Glomerular endothelial cell (primary cell): ENCODE results near the gene A2M. TPM values are rescaled to one million over a fixed set of nuclear protein-coding genes. Genes with fewer than 3 reads are reported as not detected.

Experiments used
- DNase-seq: peaks from one replicate; pipeline ENCODE4 v3.0.0-alpha.2; 2011; ENCODE audit warnings: low read depth, low spot score; ENCODE audit errors: extremely low read depth
- total RNA-seq: library from RNA; depleted of rRNA; stranded (reverse); fragments of >200 nt; gene quantifications from 2 replicates; pipeline ENCODE4 v1.2.3, GENCODE V29; 2015

Gene A2M
- total RNA-seq, 1 donor from 2014 or later: 117 TPM

DNA sequence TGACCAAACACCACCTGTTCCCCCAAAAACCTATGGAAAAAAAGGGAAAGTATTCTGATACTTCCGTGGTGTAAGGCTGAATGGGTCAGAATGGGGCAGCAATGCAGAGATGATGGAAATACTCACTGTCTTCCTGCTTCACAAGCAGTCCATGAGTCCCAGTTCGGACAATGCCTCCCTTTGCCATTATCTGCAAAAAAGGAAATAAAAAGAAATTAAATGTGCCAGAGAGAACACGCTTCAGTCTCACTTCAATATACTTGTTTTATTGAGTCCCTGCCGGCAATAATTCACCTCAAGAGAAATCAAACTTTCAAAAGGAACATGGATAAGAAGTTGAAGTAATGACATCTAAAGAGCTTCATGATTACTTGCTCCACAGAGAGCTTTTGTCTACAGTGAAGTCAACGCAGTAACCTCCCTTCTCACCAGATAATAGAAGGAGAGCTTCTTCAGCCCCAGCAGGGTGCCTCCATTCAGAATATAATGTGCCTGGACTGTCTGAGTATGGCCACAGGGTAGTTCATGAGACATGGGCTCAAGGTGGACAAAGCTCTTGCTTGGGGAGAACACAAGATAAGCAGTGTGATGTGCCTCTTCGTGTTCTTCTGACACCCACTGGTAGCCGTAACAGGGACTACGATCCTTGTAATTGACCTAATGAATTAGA, 14.6 kb downstream of the A2M start:
- DNase-seq: no peak

DNA sequence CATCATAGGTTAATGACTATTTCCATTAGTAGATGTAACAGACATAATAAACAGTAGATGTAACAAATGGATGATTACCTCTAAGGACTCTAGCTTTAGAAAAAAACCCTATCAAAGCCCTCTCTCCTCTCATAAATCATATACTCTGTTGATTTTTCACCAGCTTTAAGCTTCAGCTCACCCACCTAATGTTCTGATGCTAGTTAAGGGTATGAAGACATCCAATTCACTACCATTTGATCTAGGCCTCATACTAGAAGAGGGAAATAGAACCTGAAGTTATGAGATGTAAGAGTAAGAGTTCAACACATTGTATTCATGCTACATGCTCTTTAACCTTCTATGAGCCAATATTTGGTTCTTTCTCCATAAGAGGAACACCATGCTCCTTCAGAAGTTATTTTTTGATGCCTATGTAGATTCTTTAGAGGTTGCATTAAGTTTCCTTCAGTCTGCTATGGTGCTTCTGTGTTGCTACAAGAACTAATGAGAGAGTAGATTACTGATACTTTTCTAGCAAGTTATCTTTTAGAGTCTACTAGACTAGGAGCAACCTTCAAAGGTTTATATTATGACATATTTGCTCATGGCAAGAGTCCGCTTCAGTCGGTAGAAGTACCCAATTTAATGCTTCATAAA, 16.0 kb downstream of the A2M start:
- DNase-seq: no peak

DNA sequence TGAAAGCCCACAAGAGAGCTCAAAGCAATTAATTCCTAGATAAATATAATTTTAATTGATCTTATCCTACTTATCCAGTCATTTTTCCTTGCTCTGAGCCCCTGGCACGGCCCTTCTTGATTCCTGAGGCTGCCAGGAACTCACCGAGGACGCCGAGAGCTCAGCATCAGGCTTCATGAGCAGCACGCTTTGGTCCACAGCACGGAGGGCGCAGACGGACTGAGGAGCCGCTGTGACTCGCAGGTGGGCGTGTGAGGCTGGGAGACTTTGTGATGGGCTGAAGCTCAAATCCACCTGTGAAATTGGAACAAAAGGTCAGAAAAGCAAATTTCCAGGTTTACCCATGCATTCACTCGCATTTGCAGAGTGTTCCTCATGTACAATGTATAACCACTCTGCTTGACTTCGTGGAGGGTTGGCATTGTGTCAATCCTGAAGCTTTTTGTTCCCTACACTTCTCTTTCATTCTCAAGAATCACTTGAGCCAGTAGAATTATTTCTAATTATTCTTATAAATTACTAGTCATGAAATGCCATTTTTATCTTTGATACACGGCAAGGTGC, 17.2 kb downstream of the A2M start:
- no peak for DNase-seq

- DNase-seq: no peak
Measured at GRCh38 chr12:9098115-9098452, 17.6 kb downstream of the A2M start.

GRCh38 chr12:9096563-9097176, 19.0 kb downstream of the A2M start:
- no peak for DNase-seq

DNA sequence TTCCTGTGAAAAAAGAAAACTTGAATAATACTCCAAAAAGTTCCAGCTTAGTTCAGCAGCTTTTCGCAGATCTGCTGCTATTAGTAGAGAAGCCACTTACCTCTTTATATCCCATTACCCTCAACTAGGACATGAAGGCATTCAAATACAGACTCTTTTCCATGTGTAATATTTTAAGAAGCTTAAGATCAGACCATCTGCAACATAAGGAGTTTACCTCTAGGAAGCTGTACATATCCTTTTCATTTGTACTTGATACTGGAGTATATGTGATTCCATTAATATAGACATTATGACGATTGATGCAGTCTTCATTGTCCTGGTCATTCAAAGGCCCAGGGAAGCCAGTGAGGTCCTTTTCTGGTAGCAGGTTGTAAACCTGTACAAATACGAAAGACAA, 20.4 kb downstream of the A2M start:
- no peak for DNase-seq

DNA sequence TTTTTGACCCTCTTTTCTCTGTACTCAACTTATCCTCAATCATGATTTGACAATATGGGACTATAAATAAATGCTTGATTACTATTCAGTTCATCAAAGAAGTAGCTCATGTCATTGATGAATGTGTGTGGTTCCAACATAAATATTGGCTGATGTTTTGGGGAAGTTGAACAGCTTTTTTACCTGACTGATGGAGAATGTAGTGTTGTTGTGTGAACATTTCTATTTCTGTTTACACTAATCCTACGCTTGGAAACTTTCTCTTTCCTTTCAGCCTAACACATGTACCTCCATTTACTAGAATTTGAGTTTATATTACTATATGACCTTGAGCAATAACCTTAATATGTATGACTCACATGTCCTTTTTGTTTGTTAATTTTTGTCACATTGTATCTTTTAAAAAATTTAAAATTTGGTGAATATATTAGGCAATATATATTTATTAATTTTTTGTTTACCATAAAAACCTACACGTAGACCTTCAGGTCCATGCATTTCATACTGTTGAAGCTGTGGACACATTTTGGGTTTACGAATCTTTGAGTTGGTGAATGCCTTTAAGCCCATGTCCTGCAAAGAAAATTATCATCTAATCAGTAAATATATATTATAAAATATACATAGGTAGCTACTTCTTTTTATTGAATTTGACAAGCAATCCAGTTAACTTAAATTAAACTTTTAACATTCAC, 21.1 kb downstream of the A2M start:
- DNase-seq: no peak

DNA sequence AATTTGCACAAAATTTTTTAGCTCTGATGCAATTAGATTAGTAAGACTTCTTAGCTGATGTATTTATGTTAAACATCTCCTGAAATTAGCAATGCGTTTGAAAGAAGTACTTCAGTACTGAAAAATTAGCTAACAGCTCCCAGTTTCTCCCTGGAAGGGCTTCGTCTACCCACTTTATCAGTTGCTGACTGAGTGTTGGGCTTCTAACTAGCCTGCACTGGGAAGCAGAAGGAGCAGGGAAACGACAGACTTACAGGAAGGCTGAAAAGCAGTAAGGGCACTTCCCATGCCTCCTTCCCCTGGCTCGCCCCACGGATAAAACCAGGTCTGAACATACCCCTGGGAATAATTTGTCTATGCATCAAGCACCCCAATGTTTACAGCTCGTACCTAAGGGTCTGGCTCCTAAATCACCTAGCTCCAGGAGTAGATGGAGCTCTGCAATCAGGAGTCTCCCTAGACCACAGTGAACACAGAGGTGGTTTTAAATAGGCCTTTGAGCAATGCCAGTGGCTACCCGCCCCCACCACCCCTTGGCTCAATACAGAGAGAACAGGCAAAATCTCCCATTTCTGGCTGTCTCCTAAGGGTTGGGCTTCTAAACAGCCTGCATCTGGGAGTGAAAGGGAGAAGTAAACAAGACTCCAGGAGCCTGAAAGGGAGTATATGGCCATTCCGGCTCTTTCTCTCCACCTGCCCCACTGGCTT, 23.7 kb downstream of the A2M start:
- no peak for DNase-seq

DNA sequence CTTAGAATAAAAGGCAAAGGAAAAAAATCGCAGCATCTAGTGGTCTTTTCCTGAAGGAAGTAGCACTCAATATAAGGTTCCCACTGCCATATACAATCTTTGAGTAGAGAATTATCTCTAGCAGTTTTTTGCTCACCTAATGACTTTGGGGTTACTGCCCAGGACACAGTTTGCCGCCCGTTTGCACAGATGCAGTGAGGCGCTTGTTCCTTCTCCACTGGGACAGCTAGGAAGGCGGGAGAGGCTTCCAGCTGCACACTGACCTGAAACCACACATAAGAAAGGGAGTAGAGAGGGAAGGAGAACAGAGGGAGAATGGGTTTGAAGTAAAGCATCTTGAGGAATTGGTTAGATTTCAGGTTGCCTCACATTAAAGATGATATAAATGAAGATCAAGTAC, 25.5 kb downstream of the A2M start:
- DNase-seq: no peak

DNA sequence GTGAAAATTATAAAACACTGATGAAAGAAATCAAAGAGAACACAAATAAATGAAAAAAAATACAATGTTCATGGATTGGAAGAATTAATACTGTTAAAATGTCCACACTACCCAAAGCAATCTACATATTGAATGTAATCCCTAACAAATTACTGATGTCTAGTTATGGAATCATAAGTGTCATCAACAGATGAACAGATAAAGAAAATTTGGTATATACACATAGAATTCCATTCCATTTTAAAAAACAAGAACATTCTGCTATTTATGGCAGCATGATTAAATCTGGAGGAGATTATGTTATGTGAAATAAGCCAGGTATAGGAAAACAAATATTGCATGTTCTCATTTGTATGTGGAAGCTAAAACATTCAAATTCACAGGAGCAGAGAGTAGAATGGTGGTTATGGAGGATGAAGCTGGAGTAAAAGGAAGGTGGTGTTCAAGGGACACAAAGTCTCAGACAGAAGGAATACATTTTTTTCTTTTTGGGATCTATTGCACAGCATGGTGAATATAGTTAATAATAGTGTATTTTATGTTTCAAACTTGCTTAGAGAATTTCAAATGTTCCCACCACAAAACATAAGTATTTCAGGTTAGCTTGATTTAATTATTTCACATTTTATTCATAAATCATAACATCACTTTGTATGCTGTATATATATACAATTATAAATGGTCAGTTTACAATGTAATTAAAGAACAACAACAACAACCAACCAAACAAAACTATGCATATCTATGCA, 28.5 kb downstream of the A2M start:
- DNase-seq: no peak

- DNase-seq: no peak
Measured at GRCh38 chr12:9086087-9086486, 29.6 kb downstream of the A2M start.

DNA sequence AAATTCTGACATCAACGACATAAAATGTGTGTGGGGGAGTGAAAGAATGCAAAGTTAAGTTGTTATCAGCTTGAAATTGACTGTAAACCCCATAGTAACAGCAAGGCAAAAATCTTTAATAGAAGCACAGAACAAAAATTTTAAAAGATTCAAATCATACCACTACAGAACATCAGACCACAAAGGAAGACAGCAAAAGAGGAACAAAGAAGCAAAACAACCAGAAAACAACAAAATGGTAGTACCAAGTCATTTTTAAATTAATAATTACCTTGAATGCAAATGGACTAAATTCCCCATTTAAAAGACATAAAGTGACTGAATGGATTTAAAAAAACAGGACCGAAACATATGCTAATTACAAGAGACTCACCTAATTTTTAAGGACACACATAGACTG, 31.3 kb downstream of the A2M start:
- DNase-seq: no peak

DNA sequence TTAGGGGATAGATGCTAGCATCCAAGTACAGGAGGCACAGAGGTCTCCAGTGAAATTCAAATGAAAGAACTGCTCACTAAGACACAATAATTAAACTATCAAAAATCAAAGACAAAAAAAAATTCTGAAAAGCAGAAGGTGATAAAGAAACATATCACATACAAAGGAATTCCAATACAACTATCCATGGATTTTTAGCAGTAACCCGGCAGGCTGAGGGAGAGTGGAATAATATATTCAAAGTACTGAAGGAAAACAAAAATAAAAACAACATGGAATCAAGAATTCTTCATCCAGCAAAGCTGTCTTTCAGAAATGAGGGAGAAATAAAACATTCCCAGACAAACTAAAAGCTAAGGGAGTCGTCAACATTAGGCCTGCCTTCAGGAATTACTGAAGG, 31.9 kb downstream of the A2M start:
- DNase-seq: no peak

GRCh38 chr12:9081667-9082427, 33.9 kb downstream of the A2M start:
- no peak for DNase-seq

DNA sequence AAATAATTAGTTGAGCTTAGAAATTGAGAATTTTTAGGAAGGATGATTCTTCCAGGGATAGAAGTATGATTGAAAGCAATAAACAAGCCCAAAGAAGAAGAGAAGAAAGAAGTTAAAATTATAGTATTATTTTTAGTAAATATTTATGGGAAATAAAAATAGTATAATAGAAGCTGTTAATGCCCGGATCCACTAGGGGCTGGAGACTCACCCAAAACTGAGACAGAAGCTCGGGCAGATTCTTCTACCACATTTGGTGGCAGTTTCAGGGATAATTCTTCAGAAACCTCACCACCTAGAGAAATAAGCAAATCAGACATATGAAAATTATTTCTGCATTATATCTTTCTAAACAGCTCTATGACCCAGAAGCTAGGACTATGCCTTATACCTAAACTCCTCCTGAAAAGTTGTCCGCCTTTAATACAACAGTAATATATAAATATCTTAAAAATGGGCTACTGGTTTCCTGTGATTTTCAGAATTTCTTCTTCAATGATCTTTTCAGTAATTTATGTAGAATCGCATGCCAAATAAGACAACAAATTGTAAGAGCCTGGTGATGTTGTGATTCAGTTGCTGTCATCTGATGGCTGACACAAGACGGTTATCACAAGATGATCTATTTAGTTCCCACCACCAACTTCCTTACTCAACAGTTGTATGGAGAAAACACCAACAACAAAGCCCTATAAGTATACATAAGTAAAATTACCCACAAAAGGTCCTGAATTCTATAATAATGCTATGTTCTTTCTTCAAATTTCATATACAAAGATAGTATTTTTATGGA, 35.6 kb downstream of the A2M start:
- DNase-seq: no peak

- no peak for DNase-seq
Measured at GRCh38 chr12:9079082-9079481, 36.6 kb downstream of the A2M start.

- no peak for DNase-seq
Measured at GRCh38 chr12:9077152-9078031, 38.3 kb downstream of the A2M start.

- no peak for DNase-seq
Measured at GRCh38 chr12:9076733-9077132, 39.0 kb downstream of the A2M start.
